GM18520 (cell line): Measurements from ENCODE around the gene SDF4.
"Not testable (repeated sequence)": the region's sequence is repeated elsewhere in the genome, so short reads cannot be mapped to it uniquely, and the experiment has no call there.

Experiments used
- ATAC-seq: cut with Tn5 transposase; IDR thresholded peaks from one replicate; pipeline ENCODE4 v1.9.1; 2021; ENCODE audit not compliant: unreplicated experiment

SDF4 gene

GRCh38 chr1:1259951-1260600 is 28.3 kb upstream of the SDF4 start:
- ATAC-seq, result no peak

- ATAC-seq, result no peak
These were observed 27.7 kb upstream of the SDF4 start for GRCh38 chr1:1259540-1259939.

GRCh38 chr1:1259119-1259488 is 27.3 kb upstream of the SDF4 start:
- ATAC-seq, result no peak

GRCh38 chr1:1256956-1257871 is 25.4 kb upstream of the SDF4 start:
- ATAC-seq, result no peak

GRCh38 chr1:1255611-1256010 is 23.8 kb upstream of the SDF4 start:
- ATAC-seq, result no peak

- no peak for ATAC-seq
These were observed 23.3 kb upstream of the SDF4 start for GRCh38 chr1:1255078-1255477.

GRCh38 chr1:1254667-1254998 is 22.8 kb upstream of the SDF4 start:
- ATAC-seq, result no peak

GRCh38 chr1:1253972-1254666 is 22.3 kb upstream of the SDF4 start:
- no peak for ATAC-seq

- no peak for ATAC-seq
These were observed 21.5 kb upstream of the SDF4 start for GRCh38 chr1:1253314-1253713.

GRCh38 chr1:1250786-1251284 is 19.0 kb upstream of the SDF4 start:
- ATAC-seq, result no peak

- ATAC-seq, result not testable (repeated sequence)
These were observed 16.5 kb upstream of the SDF4 start for GRCh38 chr1:1248009-1248913.

- no peak for ATAC-seq
These were observed 15.6 kb upstream of the SDF4 start for GRCh38 chr1:1247341-1247913.

GRCh38 chr1:1246577-1247340 is 15.0 kb upstream of the SDF4 start, which contains the start of gene C1QTNF12:
Gene C1QTNF12 (minus strand): TSS chr1:1246722. CDS start chr1:1246690, 32 bp downstream.
- no peak for ATAC-seq

- ATAC-seq, result no peak
These were observed 14.2 kb upstream of the SDF4 start for GRCh38 chr1:1245817-1246576.

- ATAC-seq, result no peak
These were observed 13.5 kb upstream of the SDF4 start for GRCh38 chr1:1245178-1245816.

GRCh38 chr1:1244192-1244811 is 12.5 kb upstream of the SDF4 start:
- no peak for ATAC-seq

GRCh38 chr1:1243807-1244191 is 12.0 kb upstream of the SDF4 start:
- ATAC-seq, result no peak

GRCh38 chr1:1243266-1243660 is 11.5 kb upstream of the SDF4 start:
- ATAC-seq, result no peak
